Body of pancreas (tissue), 4 donors: ENCODE data around the gene WDR27.

Experiments
- CTCF ChIP-seq, 7 experiments: fragments of 450-650 bp in 4 of 7; fragments of 200-600 bp in 3 of 7; sonication (generic) in 3 of 7; IDR thresholded peaks; one replicate each; pipeline ENCODE4 v1.5.1; 2016 to 2019; ENCODE audit warnings: antibody characterized with exemption in 7 of 7
- POLR2A ChIP-seq, 3 donors: fragments of 450-650 bp; IDR thresholded peaks; one replicate each; pipeline ENCODE4 v1.6.1; 2016; ENCODE audit warnings: antibody characterized with exemption in 3 of 3, mild to moderate bottlenecking in 2 of 3

DNA sequence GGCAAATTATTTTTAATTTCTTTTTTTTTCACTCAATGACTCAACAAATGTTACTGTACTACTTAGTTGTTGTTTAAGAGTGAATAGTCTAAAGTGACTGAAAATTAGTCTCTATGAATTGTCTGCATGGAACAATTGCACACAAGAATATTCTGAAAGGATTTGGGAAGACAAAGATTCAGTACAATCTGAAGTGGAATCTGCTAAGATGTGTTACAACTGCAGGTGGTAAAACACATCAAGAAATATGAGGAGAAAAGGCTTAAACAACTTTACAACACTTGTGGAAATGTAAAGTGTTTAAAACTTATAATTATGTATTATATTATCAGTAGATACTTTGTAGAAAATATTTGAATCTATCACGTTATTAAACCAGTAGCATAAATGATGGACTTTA lies 193.4 kb downstream of the WDR27 start:
- TF ChIP-seq CTCF (IDR thresholded peaks at IDR 0.05) (no peak), POLR2A (IDR thresholded peaks at IDR 0.05) (no peak)
